ENCODE measurements around the gene CACNA1C. TPM values are rescaled to one million over a fixed set of nuclear protein-coding genes. Genes with fewer than 3 reads are reported as not detected.

The CACNA1C gene
- total and polyA plus RNA-seq, 2 of the 4 experiments (the other 2 are of a cell fraction), result 1.6 to 2.6 TPM

- peaks cover 13% of the 10 kb centered on the region for H3K4me1 ChIP-seq (ENCODE audit: control insufficient read depth, insufficient read depth, low read length)
- H4K20me1 ChIP-seq (ENCODE audit: insufficient read depth, low read length), result no peaks in the 10 kb centered on the region
- 91% methylated on average over 1 of the region's 5 CpGs; no CpG with 5 or more reads in 1 of the 2 experiments for WGBS, 2 experiments (ENCODE audit: extremely low coverage in 2 of 2, insufficient read length in 1 of 2)
- BruUV-seq (replicated peaks), result no TSS peak
- no peak overlapping the region for H2BK15ac ChIP-seq (ENCODE audit: low read depth, low read length)
- H2BK20ac ChIP-seq (ENCODE audit: low read depth, low read length), result peak overlapping the region; percentile 5; the same call in 1 of the 2 replicates
- TF ChIP-seq MAZ (IDR thresholded peaks at IDR 0.05; ENCODE audit: borderline replicate concordance, low read depth, low read length) (no peak), CEBPB (IDR thresholded peaks at IDR 0.05; ENCODE audit: low read depth, low read length) (no peak), SMC3 (IDR thresholded peaks at IDR 0.05; ENCODE audit: low read depth, low read length) (no peak), BHLHE40 (IDR thresholded peaks at IDR 0.05; ENCODE audit: low read depth, low read length) (no peak), FOS (IDR thresholded peaks at IDR 0.05; ENCODE audit: low read depth, low read length) (no peak), MAFK (IDR thresholded peaks at IDR 0.05; ENCODE audit: low read depth, low read length) (no peak), RFX5 (IDR thresholded peaks at IDR 0.05; ENCODE audit: low read depth, low read length) (no peak), CTCF (conservative IDR thresholded peaks at IDR 0.05; ENCODE audit: low read depth, low read length) (no peak), RCOR1 (IDR thresholded peaks at IDR 0.05; ENCODE audit: insufficient replicate concordance, low read length) (no peak), MXI1 (IDR thresholded peaks at IDR 0.05; ENCODE audit: borderline replicate concordance, low read depth, low read length) (no peak), USF2 (IDR thresholded peaks at IDR 0.05; ENCODE audit: low read depth, low read length) (no peak), POLR2A (IDR thresholded peaks at IDR 0.05; ENCODE audit: low read depth, low read length) (no peak), ELK1 (IDR thresholded peaks at IDR 0.05; ENCODE audit: borderline replicate concordance, low read depth, low read length) (no peak), NFE2L2 (IDR thresholded peaks at IDR 0.05; ENCODE audit: low read depth, low read length) (no peak), RAD21 (IDR thresholded peaks at IDR 0.05; ENCODE audit: low read length) (no peak), CHD1 (IDR thresholded peaks at IDR 0.05; ENCODE audit: low read depth, low read length) (no peak)
- H2BK5ac ChIP-seq (ENCODE audit: low read depth, low read length, poor library complexity, severe bottlenecking), result no peak overlapping the region
- no peak overlapping the region for H3K27ac ChIP-seq (ENCODE audit: insufficient read depth, low read length)
- POLR2A ChIA-PET (ENCODE audit: unreplicated experiment), result no interaction called here
- DNase-seq (no peak), ATAC-seq (ENCODE audit: low read depth) (no peak)
- H3K4me2 ChIP-seq (ENCODE audit: low read depth, low read length), result no peak overlapping the region
- CTCF ChIA-PET, result no interaction called here
- no peak overlapping the region for H2AK9ac ChIP-seq (replicated peaks; ENCODE audit: low read depth, low read length, poor library complexity)
- no peaks in the 10 kb centered on the region for H3K27me3 ChIP-seq (ENCODE audit: control insufficient read depth, insufficient read depth, low read length)
- no peaks in the 10 kb centered on the region for H3K36me3 ChIP-seq (ENCODE audit: control insufficient read depth, insufficient read depth, low read length)
- H3K4me3 ChIP-seq (ENCODE audit: insufficient read depth, low read depth, low read length), result no peak overlapping the region
- no peak overlapping the region for H2BK120ac ChIP-seq (ENCODE audit: low read depth, low read length)
- peaks cover 0 to 8% of the 10 kb centered on the region in 2 experiments; a peak in 1 of 4 replicates for H3K79me1 ChIP-seq (ENCODE audit: low read depth in 1 of 2, low read length in 2 of 2)
- no peak overlapping the region for H3K14ac ChIP-seq (replicated peaks; ENCODE audit: low read depth, low read length)
- intact Hi-C loops (cut with micrococcal nuclease), result no loop called here
- no peak overlapping the region for H3K9ac ChIP-seq (ENCODE audit: low read depth, low read length)
- dilution Hi-C loops (cut with HindIII; ENCODE audit: low sequenced_read_pairs, unreplicated experiment), result no loop called here
- no peak overlapping the region for H2AFZ ChIP-seq (replicated peaks; ENCODE audit: low read length, poor library complexity)
- H4K8ac ChIP-seq (ENCODE audit: low read depth in 2 of 2, low read length in 2 of 2), result no peak overlapping the region
- no peak overlapping the region for H3K18ac ChIP-seq (ENCODE audit: low read depth, low read length)
- no peak overlapping the region; the same call in 1 of the 2 replicates for H2AK5ac ChIP-seq (ENCODE audit: low read depth, low read length)
- no peak overlapping the region for H3K4ac ChIP-seq (ENCODE audit: low read depth, low read length)
- no peak overlapping the region for H4K5ac ChIP-seq (ENCODE audit: low read depth, low read length)
- no peak overlapping the region for H3K23ac ChIP-seq (ENCODE audit: low read depth, low read length)
- no peak overlapping the region for H4K91ac ChIP-seq (ENCODE audit: insufficient read depth, low read depth, low read length)
- peaks cover 16% of the 10 kb centered on the region for H3K9me1 ChIP-seq (ENCODE audit: insufficient read depth, low read length)
- no peak overlapping the region for H3K56ac ChIP-seq (ENCODE audit: extremely low read depth, insufficient read depth, low read length)
- in situ Hi-C loops (cut with MboI; ENCODE audit: low sequenced_read_pairs), result no loop called here
- H3K9me3 ChIP-seq (ENCODE audit: control insufficient read depth, insufficient read depth, low read length), result no peaks in the 10 kb centered on the region
Observed at GRCh38 chr12:2326470-2326869, 273.7 kb downstream of the CACNA1C start.

All from IMR-90 (cell line).